ENCODE results near the gene LRIF1.
"Not testable (repeated sequence)": the region's sequence is repeated elsewhere in the genome, so short reads cannot be mapped to it uniquely, and the experiment has no call there.

The LRIF1 gene

GRCh38 chr1:110945626-110946025, 18.1 kb downstream of the LRIF1 start:
- DNase-seq: no peak

- no peak for DNase-seq
Measured at GRCh38 chr1:110944806-110945205, 18.9 kb downstream of the LRIF1 start.

DNA sequence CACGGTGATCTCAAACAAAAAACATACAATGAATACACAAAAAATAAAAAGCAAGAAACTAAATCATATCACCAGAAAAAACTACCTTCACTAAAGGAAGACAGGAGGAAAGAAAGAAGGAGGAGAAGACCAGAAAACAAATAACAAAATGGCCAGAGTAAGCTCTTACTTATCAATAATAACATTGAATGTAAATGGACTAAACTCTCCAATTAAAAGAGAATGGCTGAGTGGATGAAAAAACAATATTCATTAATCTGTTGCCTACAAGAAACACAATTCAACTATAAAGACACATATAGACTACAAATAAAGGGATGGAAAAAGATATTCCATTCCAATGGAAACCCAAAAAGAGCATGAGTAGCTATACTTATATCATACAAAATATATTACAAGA, 27.2 kb downstream of the LRIF1 start:
- no peak for DNase-seq

GRCh38 chr1:110931097-110931496, 32.6 kb downstream of the LRIF1 start:
- not testable (repeated sequence) for DNase-seq

GRCh38 chr1:110928904-110929303, 34.8 kb downstream of the LRIF1 start:
- DNase-seq: no peak

DNA sequence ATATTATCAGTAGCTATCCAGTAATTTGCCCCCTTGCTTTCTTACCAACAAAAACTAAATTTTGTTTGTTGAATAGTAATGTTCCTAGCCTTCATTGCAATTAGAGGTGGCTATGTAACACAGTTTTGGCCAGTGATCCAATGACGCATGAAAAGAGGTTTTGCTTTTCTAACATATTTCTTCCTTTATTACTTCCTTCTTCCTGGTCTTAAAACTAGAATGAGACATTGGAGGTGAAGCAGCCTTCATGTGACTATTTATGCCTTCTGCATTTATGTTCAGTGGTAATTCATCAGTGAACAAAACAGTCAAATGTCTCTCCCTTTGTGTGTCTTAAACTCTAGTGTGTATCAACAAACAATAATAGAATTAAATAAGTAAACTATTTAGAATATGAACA, 35.5 kb downstream of the LRIF1 start:
- no peak for DNase-seq

DNA sequence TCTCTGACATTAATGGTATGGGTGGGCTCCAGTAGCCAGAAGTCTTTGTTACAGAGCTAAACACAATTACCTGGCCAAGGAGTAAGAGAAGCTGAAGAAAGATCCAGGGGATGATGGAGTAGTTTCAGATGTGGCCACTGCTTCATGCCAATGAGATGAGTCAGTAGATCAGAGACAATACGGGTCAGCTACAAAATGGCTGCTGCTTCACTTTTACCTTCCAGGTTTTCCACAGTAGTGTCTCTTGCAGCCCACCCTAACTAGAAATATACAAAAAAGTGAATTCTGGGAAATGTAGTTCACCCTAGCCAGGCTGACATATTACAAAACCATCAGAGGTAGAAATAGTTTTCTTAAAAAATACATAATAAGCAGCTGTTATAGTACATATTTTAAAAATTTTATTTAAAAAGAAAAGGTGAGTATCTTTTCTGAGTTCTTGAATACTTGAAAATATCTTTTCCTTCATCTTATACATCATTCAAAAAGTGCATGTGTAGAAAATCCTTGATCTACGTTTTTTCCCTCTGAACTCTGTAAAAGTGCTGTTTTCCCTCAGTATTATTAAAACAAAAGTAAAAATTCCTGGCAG, 36.1 kb downstream of the LRIF1 start:
- no peak for DNase-seq

DNA sequence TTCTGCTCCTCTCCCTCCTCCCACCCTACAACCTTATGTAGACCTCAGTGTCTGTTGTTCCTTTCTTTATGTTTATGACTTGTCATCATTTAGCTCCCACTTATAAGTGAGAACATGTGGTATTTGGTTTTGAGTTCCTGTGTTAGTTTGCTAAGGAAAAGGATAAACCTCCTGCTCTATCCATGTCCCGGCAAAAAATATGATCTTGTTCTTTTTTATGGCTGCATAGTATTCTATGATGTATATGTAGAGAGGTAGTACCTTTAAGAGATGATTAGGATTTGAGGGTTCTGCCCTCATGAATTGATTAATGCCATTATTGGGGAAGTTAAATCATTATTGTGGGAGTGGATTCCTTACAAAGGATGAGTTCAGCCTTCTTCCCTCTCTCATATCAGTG, 41.8 kb downstream of the LRIF1 start:
- no peak for DNase-seq

- no peak for DNase-seq
Measured at GRCh38 chr1:110918016-110918415, 45.7 kb downstream of the LRIF1 start.

DNA sequence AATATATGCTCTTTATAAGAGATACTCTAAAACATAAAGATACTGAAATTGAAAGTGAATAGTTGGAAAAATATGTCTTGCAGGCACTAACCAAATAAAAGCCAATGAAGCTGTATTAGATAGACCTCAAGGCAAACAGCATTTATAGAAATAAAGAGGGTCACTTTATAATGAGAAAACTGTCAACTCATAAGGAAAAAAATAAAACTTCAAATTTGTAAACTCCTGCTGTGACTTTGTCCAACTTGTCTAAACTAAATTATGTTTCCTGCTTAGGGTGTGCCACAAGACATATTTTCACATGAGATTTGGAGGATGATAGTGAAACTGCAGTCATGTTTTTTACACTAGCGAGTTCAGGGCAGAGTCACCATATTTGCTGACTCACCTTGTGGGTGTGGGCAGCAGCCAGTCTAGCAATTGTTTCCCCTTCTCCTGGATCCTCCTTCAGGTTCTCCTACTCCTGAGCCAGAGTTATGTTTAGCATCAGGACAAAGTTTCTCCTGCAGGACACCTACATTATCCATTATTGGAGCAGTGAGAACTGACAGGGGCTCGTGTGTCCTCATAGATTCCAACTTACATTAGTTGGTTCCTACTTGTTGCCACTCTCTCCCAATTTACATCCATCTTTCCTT, 46.9 kb downstream of the LRIF1 start:
- DNase-seq: no peak

GRCh38 chr1:110916274-110916668, 47.5 kb downstream of the LRIF1 start:
- DNase-seq: no peak

GRCh38 chr1:110915804-110916203, 47.9 kb downstream of the LRIF1 start:
- DNase-seq: no peak

DNA sequence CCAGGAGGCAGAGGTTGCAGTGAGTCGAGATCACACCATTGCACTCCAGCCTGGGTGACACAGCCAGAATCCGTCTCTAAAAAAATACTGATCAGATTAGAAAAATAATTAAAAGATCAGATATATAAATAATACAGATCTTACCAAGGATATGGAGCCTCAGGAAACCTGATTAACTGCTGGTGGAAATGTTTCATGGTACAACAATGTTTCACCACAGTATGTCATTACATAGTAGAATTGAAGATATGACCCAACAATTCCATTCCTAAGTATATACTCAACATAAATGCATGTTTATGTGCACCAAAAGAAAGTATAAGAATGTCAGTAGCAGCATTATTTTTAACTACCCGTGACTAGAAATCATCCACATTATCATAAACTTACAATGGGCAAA, 49.0 kb downstream of the LRIF1 start:
- no peak for DNase-seq

- no peak for DNase-seq
Measured at GRCh38 chr1:110912784-110913183, 50.9 kb downstream of the LRIF1 start.

DNA sequence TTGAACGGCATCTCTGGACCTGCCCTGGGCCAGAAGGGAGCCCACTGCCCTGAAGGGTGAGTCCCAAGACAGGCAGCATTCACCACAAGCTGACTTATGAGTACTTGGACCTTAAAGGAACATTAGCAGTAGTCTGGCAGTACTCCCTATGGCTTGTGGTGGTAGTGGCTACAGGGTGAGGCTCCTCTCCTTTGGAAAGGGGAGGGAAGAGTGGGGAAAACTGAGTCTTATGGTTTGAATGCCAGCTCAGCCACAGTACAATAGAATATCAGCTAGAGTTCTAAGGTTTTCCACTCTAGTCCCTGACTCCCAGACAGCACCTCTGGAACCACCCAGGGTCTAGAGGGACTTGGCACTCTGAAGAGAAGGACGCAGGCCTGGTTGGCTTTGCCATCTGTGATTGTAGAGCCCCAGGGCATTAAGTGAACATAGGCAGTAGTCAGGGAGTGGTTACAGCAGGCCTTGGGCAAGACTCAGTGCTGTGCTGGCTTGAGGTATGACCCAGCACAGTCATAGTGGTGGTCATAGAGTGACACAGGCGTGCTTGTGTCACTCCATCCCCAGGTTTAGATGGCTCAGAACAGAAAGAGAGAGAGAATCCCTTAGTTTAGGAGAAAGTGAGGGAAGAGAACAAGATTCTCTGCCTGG, 59.7 kb downstream of the LRIF1 start:
- no peak for DNase-seq

DNA sequence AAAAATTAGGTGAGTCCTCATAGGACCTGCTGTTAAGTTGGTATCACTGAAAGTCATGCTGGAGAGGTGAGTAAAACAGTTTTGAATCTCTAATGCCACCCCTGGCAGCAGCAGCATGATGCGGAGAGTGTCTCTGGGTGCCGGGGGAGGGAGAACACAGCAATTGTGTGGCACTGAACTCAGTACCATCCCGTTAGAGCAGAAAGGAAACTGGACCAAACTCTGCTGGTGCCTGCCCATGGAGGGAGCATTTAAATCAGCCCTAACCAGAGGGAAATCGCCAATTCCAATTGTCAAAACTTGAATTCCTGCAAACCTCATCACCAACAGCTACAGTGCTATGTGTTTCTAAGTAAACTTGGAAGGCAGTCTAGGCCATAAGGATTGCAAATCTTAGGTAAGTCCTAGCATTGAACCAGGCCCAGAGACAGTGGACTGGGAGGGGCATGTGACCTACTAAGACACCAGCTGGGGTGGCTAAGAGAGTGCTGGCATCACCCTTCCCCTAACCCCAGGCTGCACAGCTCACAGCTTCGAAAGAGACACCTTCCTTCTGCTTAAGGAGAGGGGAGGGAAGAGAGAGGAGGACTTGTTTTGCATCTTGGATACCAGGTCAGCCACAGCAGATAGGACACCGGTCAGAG, 60.8 kb downstream of the LRIF1 start:
- DNase-seq: no peak

GRCh38 chr1:110899458-110899843, 64.3 kb downstream of the LRIF1 start:
- no peak for DNase-seq

DNA sequence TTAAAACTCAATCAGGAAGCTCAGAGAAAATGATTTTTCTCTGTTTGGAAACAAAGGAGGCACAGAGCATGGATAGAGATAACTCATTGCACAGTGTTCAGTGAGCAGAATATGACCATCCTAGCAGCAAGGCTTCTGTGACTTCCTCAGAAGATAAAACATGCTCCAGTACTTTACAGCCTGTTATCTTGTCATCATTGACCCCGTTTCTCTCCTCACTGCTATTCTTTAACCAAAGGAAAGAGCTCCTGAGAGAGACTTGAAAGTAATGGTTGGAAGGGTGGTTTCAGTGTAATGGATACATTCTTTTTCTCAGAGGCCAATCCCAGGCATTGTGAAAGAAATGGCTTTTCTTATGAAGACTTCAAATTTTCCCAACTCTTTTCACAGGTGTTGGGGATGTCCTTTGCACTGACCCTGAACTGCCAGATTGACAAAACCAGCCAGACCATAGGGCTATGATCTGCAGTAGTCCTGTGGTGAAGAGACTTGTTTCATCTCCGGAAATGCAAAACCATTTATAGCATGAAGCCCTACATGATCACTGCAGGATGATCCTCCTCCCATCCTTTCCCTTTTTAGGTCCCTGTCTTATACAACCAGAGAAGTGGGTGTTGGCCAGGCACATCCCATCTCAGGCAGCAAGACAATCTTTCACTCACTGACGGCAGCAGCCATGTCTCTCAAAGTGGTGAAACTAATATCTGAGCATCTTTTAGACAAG, 64.8 kb downstream of the LRIF1 start:
- no peak for DNase-seq

GRCh38 chr1:110897681-110898080, 66.0 kb downstream of the LRIF1 start:
- DNase-seq: no peak
